Naive B cell (primary cell): ENCODE results near the gene ZNF177. TPM values are rescaled to one million over a fixed set of nuclear protein-coding genes. Genes with fewer than 3 reads are reported as not detected.

Source experiments
- ATAC-seq, 2 donors: fragments of 150-1000 bp; cut with Tn5 transposase; 2 replicates each; pipeline ENCODE4 v1.10.0; 2021; ENCODE audit warnings: low read depth in 2 of 2, mild to moderate bottlenecking in 2 of 2, moderate library complexity in 2 of 2
- DNase-seq: peaks from one replicate; pipeline ENCODE4 v3.0.0; 2022
- H3K27ac Mint-ChIP-seq, 6 donors: one replicate each; pipeline ENCODE4 v1.8.0; 2020 to 2022; ENCODE audit warnings: mild to moderate bottlenecking in 6 of 6, mixed read lengths in 6 of 6, moderate library complexity in 5 of 6, inconsistent platforms in 2 of 6
- H3K27me3 Mint-ChIP-seq, 3 donors: one replicate each; pipeline ENCODE4 v1.8.0; 2021 to 2022; ENCODE audit warnings: mixed read lengths in 3 of 3, mild to moderate bottlenecking in 1 of 3
- H3K36me3 Mint-ChIP-seq, 2 donors: one replicate each; pipeline ENCODE4 v1.8.0; 2020 to 2022; ENCODE audit warnings: mixed read lengths in 2 of 2, inconsistent platforms in 1 of 2, mild to moderate bottlenecking in 1 of 2
- H3K4me1 Mint-ChIP-seq, 3 donors: one replicate each; pipeline ENCODE4 v1.8.0; 2020 to 2022; ENCODE audit warnings: mixed read lengths in 3 of 3, inconsistent platforms in 1 of 3, mild to moderate bottlenecking in 1 of 3, moderate library complexity in 1 of 3
- H3K4me3 Mint-ChIP-seq, 8 donors: one replicate each; pipeline ENCODE4 v1.8.0; 2020 to 2022; ENCODE audit warnings: mild to moderate bottlenecking in 8 of 8, mixed read lengths in 8 of 8, moderate library complexity in 8 of 8, inconsistent platforms in 2 of 8
- H3K9me3 Mint-ChIP-seq, 7 donors: one replicate each; pipeline ENCODE4 v1.8.0; 2020 to 2022; ENCODE audit warnings: mixed read lengths in 7 of 7, mild to moderate bottlenecking in 5 of 7, inconsistent platforms in 2 of 7, moderate library complexity in 1 of 7
- polyA plus RNA-seq, 6 donors: library from polyadenylated mRNA; unstranded; fragments of 300-500 nt; fragmentation: Illumina TruSeq; gene quantifications; one replicate each; pipeline ENCODE4 v1.2.3, GENCODE V29; 2021; ENCODE audit warnings: low read depth in 6 of 6

Gene ZNF177
- polyA plus RNA-seq, 6 donors from 2014 or later: 1.1 to 4.9 (median 1.4) TPM; not detected in 1

DNA sequence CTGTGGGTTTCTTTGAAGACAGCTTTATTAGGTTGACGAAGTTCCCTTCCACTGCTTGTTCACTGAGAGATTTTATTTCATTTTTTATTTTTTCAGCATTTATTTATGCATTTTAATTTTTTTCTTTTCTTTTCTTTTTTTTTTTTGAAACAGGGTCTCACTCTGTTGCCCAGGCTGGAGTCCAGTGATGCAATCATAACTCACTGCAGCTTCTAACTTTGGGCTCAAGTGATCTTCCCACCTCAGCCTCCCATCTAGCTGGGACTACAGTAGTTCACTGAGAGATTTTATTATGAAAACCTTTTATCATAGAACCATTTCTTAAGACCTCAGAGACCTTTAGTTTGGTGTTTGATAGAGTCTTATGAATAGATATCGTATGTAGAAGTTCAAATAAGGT is 10.3 kb upstream of the ZNF177 start:
- no peak for DNase-seq
- Mint-ChIP-seq H3K4me1 (no peaks in the 10 kb centered on the region), H3K36me3 (peaks cover 32 to 43% of the 10 kb centered on the region in 2 donors), H3K9me3 (peaks cover 10 to 83% (median 72%) of the 10 kb centered on the region in 7 donors), H3K27me3 (no peaks in the 10 kb centered on the region), H3K4me3 (peak overlapping the region in 1 of 8 donors; percentile 1), H3K27ac (no peak overlapping the region)
- ATAC-seq: no peak

- no peak overlapping the region for H3K27ac Mint-ChIP-seq
- H3K4me1 Mint-ChIP-seq: peaks cover 0 to 2% (median 0%) of the 10 kb centered on the region in 3 donors
- no peak overlapping the region for H3K4me3 Mint-ChIP-seq
- no peak for ATAC-seq
- no peak for DNase-seq
- H3K9me3 Mint-ChIP-seq: peaks cover 10 to 83% (median 72%) of the 10 kb centered on the region in 7 donors
- H3K27me3 Mint-ChIP-seq: no peaks in the 10 kb centered on the region
- peaks cover 35 to 43% of the 10 kb centered on the region in 2 donors for H3K36me3 Mint-ChIP-seq
Measured at GRCh38 chr19:9353011-9353410, 9.8 kb upstream of the ZNF177 start.

DNA sequence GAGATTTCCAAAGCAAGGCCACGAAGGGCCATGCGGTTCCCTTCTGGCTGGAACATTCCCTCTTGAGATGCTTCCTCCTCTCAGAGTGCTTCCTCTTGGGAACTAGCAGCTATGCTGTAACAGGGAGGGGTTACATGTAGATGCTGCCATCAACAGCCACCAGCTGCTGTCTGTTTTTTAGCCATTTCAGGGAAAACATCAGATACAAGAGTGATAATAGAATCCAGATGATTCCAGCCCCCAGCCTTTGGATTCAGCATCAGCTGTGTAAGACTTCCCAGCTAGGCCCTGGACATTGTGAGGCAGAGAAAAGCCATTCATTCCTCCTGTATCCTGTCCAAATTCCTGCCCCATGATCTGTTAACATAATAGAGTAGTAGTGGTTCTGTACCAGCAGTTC is 8.2 kb upstream of the ZNF177 start:
- Mint-ChIP-seq H3K4me1 (peaks cover 0 to 2% (median 0%) of the 10 kb centered on the region in 3 donors), H3K9me3 (peaks cover 7 to 80% (median 66%) of the 10 kb centered on the region in 7 donors), H3K36me3 (peaks cover 27 to 35% of the 10 kb centered on the region in 2 donors), H3K4me3 (peak overlapping the region in 1 of 8 donors; percentile 44), H3K27ac (no peak overlapping the region), H3K27me3 (no peaks in the 10 kb centered on the region)
- ATAC-seq: no peak
- no peak for DNase-seq

GRCh38 chr19:9370738-9371619 is 8.2 kb downstream of the ZNF177 start:
- DNase-seq (no peak), ATAC-seq (no peak)
- no peaks in the 10 kb centered on the region for H3K4me1 Mint-ChIP-seq
- peaks cover 42 to 52% of the 10 kb centered on the region in 2 donors for H3K36me3 Mint-ChIP-seq
- peaks cover 23 to 92% (median 74%) of the 10 kb centered on the region in 7 donors for H3K9me3 Mint-ChIP-seq
- no peak overlapping the region for H3K27ac Mint-ChIP-seq
- H3K27me3 Mint-ChIP-seq: no peaks in the 10 kb centered on the region
- H3K4me3 Mint-ChIP-seq: no peak overlapping the region

GRCh38 chr19:9381361-9381785 is 18.6 kb downstream of the ZNF177 start:
- ATAC-seq: no peak
- Mint-ChIP-seq H3K27ac (no peak overlapping the region), H3K4me1 (no peaks in the 10 kb centered on the region), H3K27me3 (no peaks in the 10 kb centered on the region), H3K4me3 (no peak overlapping the region), H3K9me3 (peaks cover 24 to 90% (median 86%) of the 10 kb centered on the region in 7 donors), H3K36me3 (peaks cover 69 to 82% of the 10 kb centered on the region in 2 donors)
- DNase-seq: no peak

- Mint-ChIP-seq H3K4me1 (peaks cover 15 to 28% (median 27%) of the 10 kb centered on the region in 3 donors), H3K36me3 (peaks cover 15 to 16% of the 10 kb centered on the region in 2 donors), H3K9me3 (peaks cover 9 to 92% (median 73%) of the 10 kb centered on the region in 7 donors), H3K27me3 (peaks cover 0 to 5% (median 0%) of the 10 kb centered on the region in 3 donors), H3K27ac (peak overlapping the region in 4 of 6 donors; percentile 16 to 81 (median 24)), H3K4me3 (peak overlapping the region; percentile 58 to 96 (median 91))
- ATAC-seq: peak; percentile 65 to 87
- DNase-seq: peak; percentile 40
Measured at GRCh38 chr19:9406798-9407352, 44.1 kb downstream of the ZNF177 start.

DNA sequence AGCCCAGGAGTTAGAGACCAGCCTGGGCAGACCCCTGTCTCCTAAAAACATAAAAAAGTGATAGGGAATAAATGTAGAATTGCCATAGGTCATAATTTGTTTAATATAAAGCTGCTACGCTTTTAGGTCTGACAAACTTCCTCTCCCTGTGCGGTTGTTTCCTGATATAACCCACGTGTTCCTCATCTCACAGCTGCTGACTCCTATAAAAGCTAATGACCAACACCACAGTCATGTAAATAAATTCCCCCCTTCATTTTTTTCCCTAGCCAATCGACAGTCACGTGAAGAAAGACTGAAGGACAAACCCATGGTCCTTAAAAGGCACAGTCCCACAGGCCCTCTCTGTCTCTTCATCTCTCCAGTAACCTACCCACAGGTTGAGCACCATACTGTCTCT is 45.0 kb downstream of the ZNF177 start:
- peaks cover 15 to 28% (median 27%) of the 10 kb centered on the region in 3 donors for H3K4me1 Mint-ChIP-seq
- H3K27me3 Mint-ChIP-seq: peaks cover 0 to 5% (median 0%) of the 10 kb centered on the region in 3 donors
- ATAC-seq (no peak), DNase-seq (no peak)
- H3K4me3 Mint-ChIP-seq: peak overlapping the region; percentile 58 to 93 (median 90)
- peaks cover 9 to 97% (median 76%) of the 10 kb centered on the region in 7 donors for H3K9me3 Mint-ChIP-seq
- peaks cover 15 to 17% of the 10 kb centered on the region in 2 donors for H3K36me3 Mint-ChIP-seq
- no peak overlapping the region for H3K27ac Mint-ChIP-seq

DNA sequence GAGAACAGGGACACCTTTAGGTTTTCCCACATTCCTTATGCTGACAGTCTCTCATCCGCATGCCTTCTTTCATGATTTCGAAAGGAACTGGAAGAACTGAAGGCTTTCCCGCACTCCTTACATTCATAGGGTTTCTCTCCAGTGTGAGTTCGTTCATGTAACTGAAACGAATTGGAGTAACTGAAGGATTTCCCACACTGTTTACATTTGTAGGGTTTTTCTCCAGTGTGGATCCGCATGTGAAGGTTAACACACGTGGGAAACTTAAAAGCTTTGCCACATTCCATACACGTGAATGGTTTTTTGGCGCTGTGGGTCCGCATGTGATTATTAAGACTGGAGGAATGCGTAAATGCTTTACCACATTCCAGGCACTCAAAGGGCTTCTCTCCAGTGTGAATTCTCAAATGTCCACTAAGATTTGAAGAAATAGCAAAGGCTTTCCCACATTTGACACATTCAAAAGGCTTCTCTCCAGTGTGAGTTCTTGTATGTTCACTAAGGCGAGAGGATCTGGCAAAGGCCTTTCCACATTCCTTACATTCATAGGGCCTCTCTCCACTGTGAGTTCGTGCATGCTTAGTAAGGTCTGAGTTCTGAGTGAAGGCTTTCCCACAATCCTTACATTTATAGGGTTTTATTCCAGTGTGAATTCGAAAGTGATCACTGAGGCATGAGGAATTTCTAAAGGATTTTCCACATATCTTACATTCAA is 50.6 kb downstream of the ZNF177 start:
- no peak for DNase-seq
- Mint-ChIP-seq H3K27me3 (no peaks in the 10 kb centered on the region), H3K4me1 (peaks cover 0 to 2% (median 0%) of the 10 kb centered on the region in 3 donors), H3K4me3 (peak overlapping the region in 1 of 8 donors; percentile 30), H3K27ac (no peak overlapping the region), H3K36me3 (peaks cover 44% of the 10 kb centered on the region in 2 donors), H3K9me3 (peaks cover 4 to 92% (median 77%) of the 10 kb centered on the region in 7 donors)
- no peak for ATAC-seq

GRCh38 chr19:9427941-9428340 is 65.1 kb downstream of the ZNF177 start:
- no peak overlapping the region for H3K27ac Mint-ChIP-seq
- H3K4me1 Mint-ChIP-seq: peaks cover 17 to 31% (median 18%) of the 10 kb centered on the region in 3 donors
- H3K9me3 Mint-ChIP-seq: peaks cover 0 to 6% (median 0%) of the 10 kb centered on the region in 7 donors

GRCh38 chr19:9430444-9430843 is 67.6 kb downstream of the ZNF177 start:
- no peaks in the 10 kb centered on the region for H3K27me3 Mint-ChIP-seq
- peak overlapping the region in 5 of 6 donors; percentile 7 to 42 (median 36) for H3K27ac Mint-ChIP-seq
- peaks cover 0 to 5% (median 0%) of the 10 kb centered on the region in 7 donors for H3K9me3 Mint-ChIP-seq
- H3K4me1 Mint-ChIP-seq: peaks cover 29 to 49% (median 36%) of the 10 kb centered on the region in 3 donors
- DNase-seq: no peak
- H3K4me3 Mint-ChIP-seq: peak overlapping the region in 7 of 8 donors; percentile 2 to 74 (median 55)
- peaks cover 35 to 42% of the 10 kb centered on the region in 2 donors for H3K36me3 Mint-ChIP-seq
- no peak for ATAC-seq

More at GRCh38 chr19:9427941-9428340, 65.1 kb downstream of the ZNF177 start:
- Mint-ChIP-seq H3K27me3 (no peaks in the 10 kb centered on the region), H3K36me3 (peaks cover 48 to 49% of the 10 kb centered on the region in 2 donors), H3K4me3 (peak overlapping the region in 1 of 8 donors; percentile 47)
- DNase-seq (no peak), ATAC-seq (no peak)

- Mint-ChIP-seq H3K9me3 (peaks cover 0 to 5% (median 0%) of the 10 kb centered on the region in 7 donors), H3K36me3 (peaks cover 30 to 42% of the 10 kb centered on the region in 2 donors), H3K4me1 (peaks cover 36 to 59% (median 46%) of the 10 kb centered on the region in 3 donors), H3K27ac (no peak overlapping the region), H3K4me3 (peak overlapping the region in 1 of 8 donors; percentile 65), H3K27me3 (no peaks in the 10 kb centered on the region)
- no peak for ATAC-seq
- no peak for DNase-seq
Measured at GRCh38 chr19:9431475-9431874, 68.7 kb downstream of the ZNF177 start.
